ENCODE data around the gene GNRH2.

- no peak for TF ChIP-seq POLR2A (IDR thresholded peaks at IDR 0.05)
- TF ChIP-seq CTCF (IDR thresholded peaks at IDR 0.05): no peak
Measured at GRCh38 chr20:3014662-3015061, 28.8 kb upstream of the GNRH2 start.

All from tibial nerve (tissue), 3 donors.